ENCODE results near the gene LNP1.
"Not testable (repeated sequence)": the region's sequence is repeated elsewhere in the genome, so short reads cannot be mapped to it uniquely, and the experiment has no call there.

LNP1 gene

GRCh38 chr3:100437721-100438622 is 36.6 kb downstream of the LNP1 start:
- FAIRE-seq: no peak

DNA sequence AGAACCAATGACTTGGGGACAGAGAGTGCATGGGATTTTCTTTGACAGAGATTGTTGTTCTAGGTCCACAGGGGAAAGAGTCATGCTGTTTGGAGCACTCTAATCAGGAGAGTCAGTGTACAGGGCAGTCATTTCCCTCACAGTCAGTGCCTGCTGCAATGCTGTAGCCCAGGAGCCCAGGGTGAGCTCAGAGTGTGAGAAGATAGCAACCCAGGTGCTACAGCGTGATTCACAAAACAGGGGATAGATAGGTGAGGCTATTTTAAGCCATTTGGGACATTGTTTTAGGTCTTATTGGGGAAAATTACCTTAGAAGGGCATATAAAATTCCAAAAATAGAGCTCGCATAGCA is 37.3 kb downstream of the LNP1 start:
- FAIRE-seq: no peak

GRCh38 chr3:100440895-100441294 is 39.6 kb downstream of the LNP1 start:
- FAIRE-seq: no peak

- no peak for FAIRE-seq
These were observed 42.4 kb downstream of the LNP1 start for GRCh38 chr3:100443690-100444089.

DNA sequence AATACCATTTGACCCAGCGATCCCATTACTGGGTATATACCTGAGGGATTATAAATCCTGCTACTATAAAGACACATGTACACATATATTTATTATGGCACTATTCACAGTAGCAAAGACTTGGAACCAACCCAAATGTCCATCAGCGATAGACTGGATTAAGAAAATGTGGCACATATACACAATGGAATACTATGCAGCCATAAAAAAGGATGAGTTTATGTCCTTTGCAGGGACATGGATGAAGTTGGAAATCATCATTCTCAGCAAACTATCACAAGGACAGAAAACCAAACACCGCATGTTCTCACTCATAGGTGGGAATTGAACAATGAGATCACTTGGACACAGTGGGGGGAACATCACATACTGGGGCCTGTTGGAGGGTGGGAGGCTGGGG is 45.7 kb downstream of the LNP1 start:
- FAIRE-seq: not testable (repeated sequence)

DNA sequence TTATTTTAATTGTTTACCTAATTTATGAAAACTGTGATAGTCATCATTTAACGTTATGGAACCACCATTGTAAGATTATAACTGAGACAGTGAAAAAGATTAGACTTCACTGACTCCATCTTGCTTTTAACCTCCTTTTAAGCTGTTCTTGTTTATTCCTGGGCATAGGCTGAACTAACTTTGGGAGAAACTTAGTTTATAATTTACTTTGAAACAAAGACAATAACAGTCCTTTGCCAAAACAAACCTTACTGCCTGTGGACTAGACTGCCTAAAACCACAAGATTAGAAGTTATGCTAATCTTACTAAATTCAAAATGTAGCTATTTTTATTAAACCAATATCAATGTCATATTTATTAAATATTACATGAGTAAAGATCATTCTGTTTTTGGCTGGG is 46.7 kb downstream of the LNP1 start:
- no peak for FAIRE-seq

DNA sequence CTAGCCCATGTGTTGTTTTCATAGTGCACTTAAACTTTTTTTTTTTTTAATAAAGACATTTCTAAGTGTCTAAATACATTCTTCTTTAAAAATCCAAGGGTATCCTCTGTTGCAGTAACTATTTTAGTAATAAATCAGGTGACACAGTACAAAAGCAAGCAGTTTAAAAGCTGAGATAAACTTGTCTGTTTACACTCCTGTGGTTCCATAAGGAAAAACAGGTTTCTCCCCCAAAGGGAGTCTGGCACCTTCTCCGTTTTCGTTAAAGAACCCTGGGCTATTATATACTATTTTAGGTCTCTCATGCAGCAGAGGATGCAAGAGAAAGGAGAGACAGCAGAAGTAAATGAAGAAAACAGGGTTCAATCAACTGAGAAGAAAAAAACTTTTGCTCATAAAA is 47.9 kb downstream of the LNP1 start:
- FAIRE-seq: no peak

DNA sequence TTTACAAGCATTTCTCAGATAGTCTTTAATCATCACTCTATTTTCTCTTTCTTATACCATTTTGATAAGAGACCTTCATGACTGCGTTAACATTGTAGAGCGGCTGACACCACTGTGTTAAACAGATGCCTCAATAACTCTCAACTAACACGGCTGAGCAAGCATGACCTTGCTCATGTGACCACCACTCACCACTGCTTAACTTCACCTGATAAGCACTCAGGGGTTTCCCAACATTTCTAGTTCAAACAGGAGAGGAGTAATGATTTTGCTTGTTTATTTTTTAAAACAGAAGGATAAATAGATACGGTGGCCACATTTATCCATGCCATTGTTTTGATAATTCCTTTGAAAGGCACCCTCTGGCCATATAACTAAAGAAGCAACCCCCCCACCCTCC is 53.3 kb downstream of the LNP1 start:
- no peak for FAIRE-seq

GRCh38 chr3:100455841-100456550 is 54.7 kb downstream of the LNP1 start:
- FAIRE-seq: no peak

DNA sequence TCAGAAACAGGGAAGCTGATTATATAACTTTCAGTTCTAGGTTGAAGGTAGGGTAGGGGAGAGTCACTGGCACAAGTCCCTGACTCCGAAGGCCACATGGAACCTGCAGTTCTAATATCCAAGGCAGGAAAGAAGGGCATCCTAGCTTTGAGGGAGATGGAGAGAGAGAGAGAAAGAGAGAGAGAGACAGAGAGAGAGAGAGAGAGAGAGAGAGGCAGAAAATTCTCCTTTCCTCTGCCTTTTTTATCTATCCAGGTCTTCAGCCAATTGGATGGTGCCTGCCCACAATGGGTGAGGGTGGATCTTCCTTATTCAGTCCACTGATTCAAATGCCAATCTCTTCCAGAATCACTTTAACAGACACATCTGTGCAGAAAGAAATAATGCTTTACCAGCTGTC is 55.4 kb downstream of the LNP1 start:
- FAIRE-seq: no peak

- no peak for FAIRE-seq
These were observed 56.5 kb downstream of the LNP1 start for GRCh38 chr3:100457811-100458210.

GRCh38 chr3:100458814-100459213 is 57.5 kb downstream of the LNP1 start:
- FAIRE-seq: no peak

GRCh38 chr3:100463002-100463401 is 61.7 kb downstream of the LNP1 start:
- FAIRE-seq: peak; percentile 74

GRCh38 chr3:100463646-100464155 is 62.4 kb downstream of the LNP1 start:
- FAIRE-seq: no peak

GRCh38 chr3:100465892-100466777 is 64.8 kb downstream of the LNP1 start:
- FAIRE-seq: no peak

DNA sequence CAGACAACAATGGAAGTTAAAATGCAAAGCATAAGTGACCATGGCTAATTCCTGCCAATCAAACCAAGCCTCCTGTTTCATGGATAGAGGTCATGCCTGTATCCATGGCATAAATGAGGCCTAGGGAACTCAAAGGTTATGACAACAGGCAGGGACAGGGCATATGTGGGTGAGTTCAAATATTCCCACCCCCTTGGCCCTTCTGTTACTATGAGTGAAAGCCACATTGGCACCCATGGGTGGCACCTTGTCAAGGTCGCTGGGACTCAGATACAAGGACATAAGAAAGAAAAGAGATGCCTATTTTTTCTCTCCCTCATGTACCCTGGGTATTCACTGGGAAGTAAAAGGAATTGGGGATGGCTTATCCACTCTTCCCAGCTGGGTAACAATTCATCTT is 65.8 kb downstream of the LNP1 start:
- no peak for FAIRE-seq

GRCh38 chr3:100468676-100469075 is 67.3 kb downstream of the LNP1 start:
- no peak for FAIRE-seq

DNA sequence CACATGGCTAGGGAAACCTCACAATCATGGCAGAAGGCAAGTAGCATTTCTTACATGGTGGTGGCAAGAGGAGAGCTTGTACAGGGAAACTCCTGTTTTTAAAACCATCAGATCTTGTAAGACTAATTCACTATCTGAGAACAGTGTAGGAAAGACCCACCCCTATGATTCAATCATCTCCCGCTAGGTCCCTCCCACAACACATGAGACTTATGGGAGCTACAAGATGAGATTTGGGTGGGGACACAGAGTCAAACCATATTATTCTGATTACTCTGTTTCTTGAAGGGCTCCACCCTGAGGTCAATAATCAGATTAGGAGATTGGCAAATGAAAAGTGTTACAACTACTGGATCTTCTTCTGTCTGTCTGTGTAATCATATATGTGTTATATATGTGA is 69.6 kb downstream of the LNP1 start:
- no peak for FAIRE-seq

- FAIRE-seq: no peak
These were observed 70.1 kb downstream of the LNP1 start for GRCh38 chr3:100471444-100471843.

DNA sequence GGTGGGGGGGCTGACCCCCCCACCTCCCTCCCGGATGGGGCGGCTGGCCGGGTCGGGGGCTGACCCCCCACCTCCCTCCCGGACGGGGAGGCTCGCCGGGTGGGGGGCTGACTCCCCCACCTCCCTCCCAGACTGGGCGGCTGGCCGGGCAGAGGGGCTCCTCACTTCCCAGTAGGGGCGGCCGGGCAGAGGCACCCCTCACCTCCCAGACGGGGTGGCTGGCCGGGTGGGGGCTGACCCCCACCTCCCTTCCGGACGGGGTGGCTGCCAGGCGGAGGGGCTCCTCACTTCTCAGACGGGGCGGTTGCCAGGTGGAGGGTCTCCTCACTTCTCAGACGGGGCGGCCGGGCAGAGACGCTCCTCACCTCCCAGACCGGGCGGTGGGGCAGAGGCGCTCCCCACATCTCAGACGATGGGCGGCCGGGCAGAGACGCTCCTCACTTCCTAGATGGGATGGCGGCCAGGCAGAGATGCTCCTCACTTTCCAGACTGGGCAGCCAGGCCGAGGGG is 76.6 kb downstream of the LNP1 start:
- FAIRE-seq: not testable (repeated sequence)

GRCh38 chr3:100478521-100478920 is 77.2 kb downstream of the LNP1 start:
- not testable (repeated sequence) for FAIRE-seq

GRCh38 chr3:100480081-100480480 is 78.7 kb downstream of the LNP1 start:
- FAIRE-seq: no peak

DNA sequence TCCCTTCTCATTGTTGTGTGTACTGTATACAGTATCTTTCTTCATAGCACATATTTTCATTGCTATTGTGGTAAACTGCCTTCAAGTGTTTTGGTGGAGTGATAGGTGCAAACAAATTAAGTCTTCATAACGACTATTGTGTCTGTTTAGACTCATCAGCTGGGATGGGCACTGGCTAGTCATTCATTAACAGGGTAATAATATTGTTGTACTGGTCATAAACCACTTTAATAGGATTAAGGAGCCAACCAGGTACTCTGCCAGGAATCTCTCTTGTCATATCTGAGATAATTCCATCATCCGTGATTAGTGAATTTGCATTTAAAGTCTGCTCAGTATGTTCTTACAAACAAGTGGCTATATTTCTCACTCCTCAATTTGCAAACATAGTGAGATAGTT is 80.8 kb downstream of the LNP1 start:
- FAIRE-seq: no peak
